Glomerular visceral epithelial cell (primary cell): ENCODE measurements around the gene APOA4.
A peak's percentile ranks its signal among the peaks of the same experiment; 100 is the strongest.
"Not testable (repeated sequence)": the region's sequence is repeated elsewhere in the genome, so short reads cannot be mapped to it uniquely, and the experiment has no call there.

ENCODE experiments used
- DNase-seq: peaks from one replicate; pipeline ENCODE4 v3.0.0-alpha.2; 2016; ENCODE audit errors: extremely low spot score

APOA4 gene

DNA sequence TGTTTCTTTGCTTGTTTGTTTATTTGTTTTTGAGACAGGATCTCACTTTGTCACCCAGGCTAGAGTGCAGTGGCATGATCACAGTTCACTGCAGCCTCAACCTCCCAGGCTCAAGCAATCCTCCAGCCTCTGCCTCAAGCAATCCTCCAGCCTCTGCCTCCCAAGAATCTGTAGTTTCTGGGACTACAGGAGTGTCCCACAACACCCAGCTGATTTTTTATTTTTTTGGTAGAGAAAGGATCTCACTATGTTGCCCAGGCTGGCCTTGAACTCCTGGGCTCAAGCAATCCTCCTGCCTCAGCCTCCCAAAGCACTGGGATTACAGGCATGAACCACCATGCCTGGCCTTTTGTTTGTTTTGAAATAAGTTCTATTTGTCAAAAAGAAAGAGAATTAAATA, 21.4 kb downstream of the APOA4 start:
- DNase-seq = not testable (repeated sequence)

- DNase-seq = no peak
Observed at GRCh38 chr11:116800610-116801009, 22.5 kb downstream of the APOA4 start.

DNA sequence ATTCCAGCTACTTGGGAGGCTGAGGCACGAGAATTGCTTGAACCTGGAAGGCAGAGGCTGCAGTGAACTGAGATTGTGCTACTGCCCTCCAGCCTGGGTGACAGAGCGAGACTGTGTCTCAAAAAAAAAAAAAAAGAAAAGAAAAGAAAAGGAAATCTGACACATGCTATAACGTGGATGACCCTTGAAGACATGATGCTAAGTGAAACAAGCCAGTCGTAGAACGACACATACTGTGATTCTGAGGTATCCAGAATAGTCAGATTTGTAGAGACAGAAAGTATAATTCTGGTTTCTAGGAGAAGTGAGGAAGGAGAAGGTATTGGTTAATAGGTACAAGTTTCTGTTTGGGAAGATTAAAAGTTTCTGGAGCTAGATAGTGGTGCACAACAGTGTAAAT, 24.7 kb downstream of the APOA4 start:
- DNase-seq = no peak

GRCh38 chr11:116797816-116798215, 25.3 kb downstream of the APOA4 start:
- no peak for DNase-seq

DNA sequence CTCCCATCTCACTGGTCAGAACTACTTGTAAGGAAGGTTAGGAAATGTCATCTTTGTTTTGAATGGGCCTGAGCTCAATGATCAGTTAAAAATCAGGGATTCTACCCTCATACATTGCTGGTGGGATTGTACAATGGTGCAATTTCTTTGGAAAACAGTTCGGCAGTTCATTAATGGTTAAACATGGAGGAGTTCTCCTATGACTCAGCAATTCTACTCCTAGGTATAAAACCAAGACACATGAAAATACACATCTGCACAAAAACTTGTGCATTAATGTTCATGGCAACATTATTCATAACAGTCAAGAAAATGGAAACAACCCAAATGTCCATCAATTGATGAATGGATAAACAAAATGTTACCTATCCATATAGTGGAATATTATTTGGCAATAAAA, 26.6 kb downstream of the APOA4 start:
- no peak for DNase-seq

DNA sequence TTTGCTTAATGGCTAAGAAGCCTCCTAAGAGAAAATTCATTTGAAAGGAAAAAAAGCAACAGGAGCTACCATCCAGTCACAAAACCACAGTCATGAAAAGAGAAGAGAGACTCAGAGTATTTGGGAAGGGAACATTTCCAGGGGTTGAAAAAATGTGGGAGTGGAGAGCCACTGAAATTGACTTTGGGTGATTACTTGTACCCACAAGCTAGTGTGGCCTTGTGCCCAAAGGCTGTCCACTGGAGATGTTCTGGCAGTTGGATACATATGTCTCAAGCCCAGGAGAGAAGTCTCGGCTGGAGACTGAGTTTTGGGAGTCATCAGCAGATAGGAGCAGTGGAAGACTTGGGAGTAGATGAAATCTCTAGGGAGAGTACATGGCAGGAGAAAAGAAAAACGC, 28.3 kb downstream of the APOA4 start:
- no peak for DNase-seq

- no peak for DNase-seq
Observed at GRCh38 chr11:116793772-116794097, 29.4 kb downstream of the APOA4 start.

GRCh38 chr11:116792869-116793771, 30.0 kb downstream of the APOA4 start:
- peak; percentile 61 for DNase-seq

DNA sequence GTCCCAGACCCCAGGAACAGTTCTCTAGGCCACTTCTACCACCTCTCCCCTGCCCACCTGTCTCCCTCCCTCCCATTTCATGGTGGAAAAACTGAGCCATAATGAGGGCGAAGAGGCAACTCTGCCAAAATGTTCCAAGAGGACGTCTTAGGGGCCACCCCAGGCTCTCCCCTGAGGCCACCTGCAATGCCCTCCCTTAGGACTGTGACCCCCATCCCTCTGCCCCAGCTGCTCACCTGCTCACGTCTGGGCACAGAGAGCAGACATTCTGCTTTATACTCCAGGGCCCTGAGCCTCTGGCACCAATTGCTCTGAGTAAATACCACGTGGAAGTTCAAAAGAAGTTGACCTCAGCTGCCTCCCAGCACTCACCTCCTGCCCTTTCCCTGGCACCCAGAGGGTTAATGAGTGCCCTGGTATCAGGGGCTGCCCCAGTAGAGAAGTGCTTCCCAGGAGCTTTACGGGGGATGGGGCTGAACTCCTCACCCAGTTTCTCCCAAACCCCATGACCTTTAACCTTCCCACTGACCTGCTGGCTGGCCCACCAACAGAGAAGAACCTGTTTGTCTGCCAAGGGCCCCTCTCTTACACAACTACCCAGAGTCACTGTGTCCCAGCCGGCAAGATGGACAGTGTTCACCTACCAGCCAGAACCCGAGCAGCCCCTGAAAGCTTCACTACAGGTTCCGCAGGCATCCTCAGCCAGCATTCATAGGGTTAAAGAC, 30.8 kb downstream of the APOA4 start:
- DNase-seq = no peak

GRCh38 chr11:116791813-116792143, 31.3 kb downstream of the APOA4 start, which contains the start of gene APOA5:
Gene APOA5, minus strand, starts transcription at chr11:116791879. Its CDS starts 19 bp downstream, at chr11:116791860.
- DNase-seq = no peak

- peak; percentile 35 for DNase-seq
Observed at GRCh38 chr11:116791002-116791812, 31.9 kb downstream of the APOA4 start.

- DNase-seq = no peak
Observed at GRCh38 chr11:116790167-116791001, 32.7 kb downstream of the APOA4 start.

- no peak for DNase-seq
Observed at GRCh38 chr11:116788975-116789374, 34.1 kb downstream of the APOA4 start.

GRCh38 chr11:116788534-116788933, 34.6 kb downstream of the APOA4 start:
- no peak for DNase-seq

DNA sequence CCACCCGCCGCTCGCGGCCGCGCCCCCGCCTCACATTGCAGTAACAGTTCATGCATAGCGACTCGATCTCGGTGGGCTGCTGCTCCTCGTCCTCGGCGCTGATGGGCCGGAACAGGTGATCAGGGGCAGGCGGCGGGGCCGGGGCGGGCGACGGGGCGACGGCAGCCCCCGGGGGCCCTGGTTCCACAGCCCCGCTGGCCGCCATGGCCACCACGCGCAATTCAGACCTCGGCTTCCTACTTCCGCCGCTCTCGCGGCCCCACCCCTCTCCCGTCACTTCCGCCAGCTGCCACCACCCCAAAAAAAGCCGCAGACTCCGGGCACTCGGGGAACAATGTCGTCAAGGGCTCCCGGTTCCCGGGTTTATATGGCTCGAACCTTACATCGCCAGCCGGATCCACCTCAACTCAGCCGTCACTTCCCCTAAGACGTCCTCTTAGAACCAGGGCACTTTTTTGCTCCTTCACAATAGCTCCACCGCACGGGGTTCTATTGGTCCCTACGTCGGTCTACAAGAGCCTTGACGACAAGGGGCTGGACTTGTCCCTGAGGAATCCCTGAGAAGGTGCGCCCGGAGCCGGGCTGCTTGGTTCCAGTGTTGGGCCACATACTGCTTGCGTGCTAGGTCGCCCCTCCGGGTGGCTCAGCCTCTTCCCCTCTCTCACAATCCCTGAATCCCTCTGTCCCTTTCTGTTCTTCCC, 35.2 kb downstream of the APOA4 start, which contains the start of gene ZPR1:
Gene ZPR1, minus strand, starts transcription at position 238 of the 701 bp plus-strand sequence. Its CDS starts 33 bp downstream, at position 205.
- DNase-seq = peak; percentile 63

DNA sequence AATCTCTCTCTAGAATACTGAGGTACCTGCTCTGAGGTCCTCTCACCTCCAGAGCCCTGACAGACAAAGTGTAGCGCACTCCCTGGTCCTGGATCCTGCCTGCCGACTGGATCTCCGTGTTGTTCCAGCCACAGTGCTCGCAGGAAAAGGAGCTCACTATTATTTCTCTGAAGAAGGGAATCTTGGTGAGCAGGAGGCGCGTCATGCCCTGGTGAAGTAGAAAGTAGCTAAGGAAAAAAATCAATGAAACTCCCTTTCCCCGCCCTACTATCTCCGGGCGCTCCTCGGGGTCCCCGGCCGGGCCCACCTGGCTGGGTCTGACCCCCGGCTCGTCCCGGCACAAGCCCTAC, 35.7 kb downstream of the APOA4 start:
- no peak for DNase-seq

DNA sequence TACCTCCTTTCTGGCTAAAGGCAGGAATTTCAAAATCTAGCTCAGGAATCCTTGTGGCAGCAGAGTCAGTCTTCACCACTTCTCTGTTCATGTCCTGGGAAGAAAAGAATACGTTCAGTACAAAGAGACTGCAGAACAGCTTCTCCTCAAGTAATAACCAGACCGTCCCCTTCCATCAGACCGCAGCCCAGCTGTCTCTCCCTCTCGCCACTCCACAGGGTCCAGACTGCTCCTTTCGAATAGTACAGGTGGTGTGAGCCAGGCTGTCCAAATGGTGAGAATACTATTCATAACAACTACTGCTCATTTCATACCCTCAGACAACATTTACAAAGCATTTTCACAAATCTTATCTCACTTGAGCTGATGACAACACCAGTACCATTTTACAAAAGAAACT, 36.1 kb downstream of the APOA4 start:
- DNase-seq = no peak

GRCh38 chr11:116786326-116786725, 36.8 kb downstream of the APOA4 start:
- DNase-seq = no peak

GRCh38 chr11:116782728-116783127, 40.4 kb downstream of the APOA4 start:
- no peak for DNase-seq

- no peak for DNase-seq
Observed at GRCh38 chr11:116778556-116778955, 44.5 kb downstream of the APOA4 start.

DNA sequence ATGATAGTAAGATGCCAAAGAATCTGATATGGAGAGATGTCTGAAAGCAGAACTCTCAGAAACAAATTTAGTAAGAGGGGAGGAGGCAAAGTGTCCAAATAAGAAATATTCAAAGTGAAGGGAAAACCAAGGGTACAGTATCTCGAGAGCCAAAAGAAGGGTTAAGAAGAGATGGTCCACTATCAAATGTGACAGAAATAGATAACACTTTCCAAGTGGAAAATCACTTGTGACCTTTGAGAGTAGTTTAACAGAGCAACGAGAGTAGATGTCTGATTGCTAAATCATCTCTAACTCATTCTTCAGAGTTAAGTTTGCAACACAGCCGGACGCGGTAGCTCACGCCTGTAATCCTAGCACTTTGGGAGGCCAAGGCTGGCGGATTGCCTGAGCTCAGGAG, 46.0 kb downstream of the APOA4 start:
- DNase-seq = no peak
